HT-29 (cell line): ENCODE results near the gene BYSL. TPM values are rescaled to one million over a fixed set of nuclear protein-coding genes. Genes with fewer than 3 reads are reported as not detected.

Experiments
- DNase-seq: peaks from one replicate; pipeline ENCODE4 v3.0.0-alpha.2; 2015; ENCODE audit warnings: low spot score
- small RNA-seq: library from RNA; depleted of rRNA; stranded (forward); fragments of <200 nt; gene quantifications from one replicate; pipeline ENCODE3, GENCODE V24; 2014
- total RNA-seq: library from RNA; depleted of rRNA; stranded (reverse); fragments of >200 nt; shearing (Covaris generic); gene quantifications from 2 replicates; pipeline ENCODE4 v1.2.3, GENCODE V29; 2014; rRNA removed

Gene BYSL
- total RNA-seq, 1 experiment from 2014 or later: 53.9 TPM

DNA sequence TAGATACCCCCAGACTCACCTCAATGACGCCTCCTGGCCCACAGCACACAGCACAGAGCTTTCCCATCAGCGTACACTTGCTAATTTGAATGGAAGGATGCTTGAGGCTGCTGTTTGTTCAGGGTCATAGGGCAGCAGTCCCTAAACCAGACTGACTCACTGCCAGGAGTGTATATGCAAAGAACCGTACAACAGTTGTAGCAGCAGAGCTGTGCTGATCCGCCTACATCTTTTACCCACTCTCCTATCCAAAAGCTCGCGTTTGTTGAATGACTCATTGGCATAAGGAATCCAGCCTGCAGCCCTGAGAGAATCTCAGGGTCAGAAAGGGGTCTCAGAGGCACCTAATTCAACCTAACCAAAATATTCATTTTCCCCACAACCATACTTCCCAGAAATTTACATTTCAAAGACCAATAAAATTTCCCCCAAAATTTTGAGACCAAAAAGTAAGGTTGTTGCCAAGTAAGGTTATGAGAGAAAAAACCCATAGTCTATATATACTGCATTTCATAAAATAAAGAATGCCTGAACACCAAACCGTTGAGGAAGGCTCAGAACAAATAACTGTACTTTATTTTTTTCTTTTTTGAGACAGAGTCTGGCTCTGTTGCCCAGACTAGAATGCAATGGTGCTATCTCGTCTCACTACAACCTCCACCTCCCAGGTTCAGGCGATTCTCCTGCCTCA is 55.6 kb downstream of the BYSL start:
- DNase-seq: no peak

Small RNA genes within 50 kb of the gene (small RNA-seq; reads per million reads assigned to genes)
- gene RF00019: not detected

Other genes starting within 250 kb of the BYSL start
- 24.0 and 24.1 TPM in 2 replicates for gene TFEB, start 185.9 kb upstream of the BYSL start, total RNA-seq
- gene PGC, start 174.1 kb upstream of the BYSL start, total RNA-seq: 0.20 and 0.26 TPM in 2 replicates
- 3.4 and 3.9 TPM in 2 replicates for gene FRS3, start 141.6 kb upstream of the BYSL start, total RNA-seq
- gene PRICKLE4, start 140.7 kb upstream of the BYSL start, total RNA-seq: 16.0 and 16.9 TPM in 2 replicates
- gene TOMM6, start 133.8 kb upstream of the BYSL start, total RNA-seq: 83.4 and 86.2 TPM in 2 replicates
- 2.0 and 2.9 TPM in 2 replicates for gene USP49, start 26.1 kb upstream of the BYSL start, total RNA-seq
- 18.3 and 25.4 TPM in 2 replicates for gene MED20, start 360 bp upstream of the BYSL start, total RNA-seq
- gene CCND3, start 20.3 kb downstream of the BYSL start, total RNA-seq: 70.5 and 79.7 TPM in 2 replicates
- 18.6 and 22.8 TPM in 2 replicates for gene TAF8, start 129.0 kb downstream of the BYSL start, total RNA-seq
- gene C6orf132, start 221.1 kb downstream of the BYSL start, total RNA-seq: 119 and 136 TPM in 2 replicates